Parathyroid adenoma (tissue), 2 donors: ENCODE results near the gene UVSSA.

Experiments used
- H2AFZ ChIP-seq: fragments of 300-600 bp; sonication (generic); one replicate; pipeline ENCODE4 v1.7.0; 2017; ENCODE audit warnings: antibody characterized with exemption, mild to moderate bottlenecking
- H3K27ac ChIP-seq: fragments of 300-600 bp; sonication (generic); one replicate; pipeline ENCODE4 v1.7.0; 2017
- H3K27me3 ChIP-seq: fragments of 300-600 bp; sonication (generic); one replicate; pipeline ENCODE4 v1.7.0; 2017; ENCODE audit warnings: low read length; ENCODE audit not compliant: control insufficient read depth, insufficient read depth
- H3K36me3 ChIP-seq: fragments of 300-600 bp; sonication (generic); one replicate; pipeline ENCODE4 v1.7.0; 2017; ENCODE audit warnings: low read length; ENCODE audit not compliant: control insufficient read depth, insufficient read depth
- H3K4me1 ChIP-seq: fragments of 300-600 bp; sonication (generic); one replicate; pipeline ENCODE4 v1.7.0; 2017; ENCODE audit warnings: control low read depth
- H3K4me2 ChIP-seq: fragments of 300-600 bp; sonication (generic); one replicate; pipeline ENCODE4 v1.7.0; 2017; ENCODE audit warnings: low read length
- H3K4me3 ChIP-seq: fragments of 300-600 bp; sonication (generic); one replicate; pipeline ENCODE4 v1.7.0; 2017; ENCODE audit warnings: low read depth, low read length
- H3K79me2 ChIP-seq: fragments of 300-600 bp; sonication (generic); one replicate; pipeline ENCODE4 v1.7.0; 2017; ENCODE audit warnings: control low read depth
- H3K9ac ChIP-seq: fragments of 300-600 bp; sonication (generic); one replicate; pipeline ENCODE4 v1.7.0; 2017; ENCODE audit warnings: mild to moderate bottlenecking
- H3K9me3 ChIP-seq: fragments of 300-600 bp; sonication (generic); one replicate; pipeline ENCODE4 v1.7.0; 2017; ENCODE audit warnings: low read length; ENCODE audit not compliant: control insufficient read depth
- TF ChIP-seq, protein P1 (sequence below): fragments of 300-600 bp; sonication (generic); IDR thresholded peaks from one replicate; pipeline ENCODE4 v1.7.0; 2017; ENCODE audit warnings: antibody characterized with exemption, mild to moderate bottlenecking
- donor health status: primary hyperparathyroidism.

UVSSA gene

DNA sequence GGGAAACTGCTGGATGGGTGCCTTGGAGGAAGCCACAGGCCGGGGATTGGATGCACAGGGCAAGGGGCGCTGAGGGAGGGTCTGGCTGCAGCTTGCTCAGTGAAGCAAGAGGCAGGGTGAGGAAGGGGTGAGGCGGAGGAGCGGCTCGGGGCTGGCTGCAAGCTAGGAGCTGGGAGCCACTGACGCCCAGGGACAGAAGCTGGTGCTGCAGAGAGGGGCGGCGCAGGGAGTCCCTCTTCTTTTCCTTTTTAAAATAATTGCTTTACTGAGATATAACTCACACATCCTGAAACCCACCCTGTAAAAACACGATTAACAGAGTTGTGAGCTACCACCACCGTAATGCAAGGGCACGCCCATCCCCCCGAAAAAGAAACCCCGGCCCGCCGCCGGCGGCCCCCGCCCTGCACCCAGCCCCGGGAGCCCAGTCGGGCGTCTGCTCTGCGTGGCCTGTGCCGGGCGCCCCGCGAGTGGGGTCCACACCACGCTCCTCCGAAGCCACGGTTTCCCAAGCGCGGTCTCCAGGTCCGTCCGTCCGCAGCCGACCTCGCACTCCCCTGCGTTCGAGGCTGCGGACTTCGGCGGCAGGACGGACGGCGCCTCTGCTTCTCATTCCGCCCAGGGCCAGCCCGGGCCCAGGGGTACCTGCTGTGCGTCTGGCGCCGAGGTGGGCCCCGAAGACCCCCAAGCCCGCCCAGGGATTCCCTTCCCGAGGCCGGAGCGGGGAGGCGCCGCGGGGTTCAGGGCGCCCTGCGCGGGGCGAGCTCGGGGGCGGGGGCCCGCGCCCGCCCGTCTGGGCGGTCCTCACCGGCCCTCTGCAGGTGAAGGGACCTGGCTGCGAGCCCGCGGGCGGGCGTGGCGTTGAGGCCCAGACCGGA lies 866 bp upstream of the UVSSA start:
- Histone ChIP-seq H3K4me2 (peak overlapping the region; percentile 80), H3K4me3 (peak overlapping the region; percentile 77), H2AFZ (peak overlapping the region; percentile 85), H3K27ac (peak overlapping the region; percentile 54), H3K9ac (peak overlapping the region; percentile 61), H3K4me1 (no peaks in the 10 kb centered on the region), H3K27me3 (no peaks in the 10 kb centered on the region), H3K36me3 (no peaks in the 10 kb centered on the region), H3K9me3 (no peaks in the 10 kb centered on the region), H3K79me2 (no peaks in the 10 kb centered on the region)
- TF ChIP-seq, protein P1, sequence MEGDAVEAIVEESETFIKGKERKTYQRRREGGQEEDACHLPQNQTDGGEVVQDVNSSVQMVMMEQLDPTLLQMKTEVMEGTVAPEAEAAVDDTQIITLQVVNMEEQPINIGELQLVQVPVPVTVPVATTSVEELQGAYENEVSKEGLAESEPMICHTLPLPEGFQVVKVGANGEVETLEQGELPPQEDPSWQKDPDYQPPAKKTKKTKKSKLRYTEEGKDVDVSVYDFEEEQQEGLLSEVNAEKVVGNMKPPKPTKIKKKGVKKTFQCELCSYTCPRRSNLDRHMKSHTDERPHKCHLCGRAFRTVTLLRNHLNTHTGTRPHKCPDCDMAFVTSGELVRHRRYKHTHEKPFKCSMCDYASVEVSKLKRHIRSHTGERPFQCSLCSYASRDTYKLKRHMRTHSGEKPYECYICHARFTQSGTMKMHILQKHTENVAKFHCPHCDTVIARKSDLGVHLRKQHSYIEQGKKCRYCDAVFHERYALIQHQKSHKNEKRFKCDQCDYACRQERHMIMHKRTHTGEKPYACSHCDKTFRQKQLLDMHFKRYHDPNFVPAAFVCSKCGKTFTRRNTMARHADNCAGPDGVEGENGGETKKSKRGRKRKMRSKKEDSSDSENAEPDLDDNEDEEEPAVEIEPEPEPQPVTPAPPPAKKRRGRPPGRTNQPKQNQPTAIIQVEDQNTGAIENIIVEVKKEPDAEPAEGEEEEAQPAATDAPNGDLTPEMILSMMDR = no peak

DNA sequence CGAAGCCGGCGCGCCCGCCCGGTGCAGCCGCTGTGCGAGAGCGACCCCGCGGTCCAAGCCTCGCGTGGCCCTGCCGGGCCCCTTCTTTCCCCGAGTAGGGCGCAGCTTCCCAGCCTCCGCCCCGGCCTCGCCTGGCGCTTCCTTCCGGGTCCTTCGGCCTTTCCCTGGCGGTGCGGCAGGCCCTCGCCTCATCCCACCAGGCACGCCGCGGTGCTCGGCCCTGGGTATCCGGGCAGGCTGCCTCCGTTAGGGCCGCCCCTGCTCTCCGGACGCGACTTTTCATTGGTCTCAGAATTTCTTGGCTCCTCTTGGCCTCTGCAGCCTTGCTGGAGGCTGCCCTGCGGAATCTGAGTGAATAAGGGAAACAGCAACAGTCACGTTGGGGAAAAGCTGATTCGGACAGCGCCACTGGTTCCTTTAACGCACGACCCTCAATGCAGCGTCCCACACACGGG lies 429 bp downstream of the UVSSA start:
- Histone ChIP-seq H3K4me2 (peak overlapping the region; percentile 93), H3K4me3 (peak overlapping the region; percentile 77), H3K36me3 (no peaks in the 10 kb centered on the region), H3K9ac (peak overlapping the region; percentile 28), H3K27ac (peak overlapping the region; percentile 85), H3K79me2 (no peaks in the 10 kb centered on the region), H3K27me3 (no peaks in the 10 kb centered on the region), H3K4me1 (no peaks in the 10 kb centered on the region), H2AFZ (peak overlapping the region; percentile 73), H3K9me3 (no peaks in the 10 kb centered on the region)
- TF ChIP-seq, protein P1 = no peak

DNA sequence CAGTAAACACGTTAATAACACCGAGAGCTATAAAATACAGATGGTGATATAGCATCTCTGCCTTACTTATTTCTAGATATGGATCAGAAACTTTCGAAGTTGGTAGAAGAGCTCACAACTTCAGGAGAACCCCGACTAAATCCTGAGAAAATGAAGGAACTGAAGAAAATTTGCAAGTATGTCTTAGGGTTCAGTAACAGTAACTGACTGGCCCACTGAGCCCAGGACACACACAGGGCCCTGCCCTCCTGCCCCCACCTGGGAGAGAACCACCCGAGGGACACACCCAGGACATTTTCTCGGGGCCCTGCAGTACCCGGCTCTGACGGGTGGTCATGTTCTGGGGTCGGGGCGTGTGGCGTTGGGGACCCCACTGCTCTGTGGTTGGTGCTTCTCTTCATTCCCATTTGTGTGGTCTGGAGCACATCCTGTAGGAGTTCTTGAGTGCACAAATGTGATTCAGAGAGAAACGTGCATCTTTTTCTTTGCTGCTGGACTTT lies 1.1 kb downstream of the UVSSA start:
- Histone ChIP-seq H3K36me3 (no peaks in the 10 kb centered on the region), H2AFZ (no peak overlapping the region), H3K79me2 (no peaks in the 10 kb centered on the region), H3K9ac (peak overlapping the region; percentile 28), H3K4me2 (peak overlapping the region; percentile 93), H3K27me3 (no peaks in the 10 kb centered on the region), H3K9me3 (no peaks in the 10 kb centered on the region), H3K27ac (peak overlapping the region; percentile 85), H3K4me1 (no peaks in the 10 kb centered on the region), H3K4me3 (peak overlapping the region; percentile 77)
- TF ChIP-seq, protein P1 = no peak

DNA sequence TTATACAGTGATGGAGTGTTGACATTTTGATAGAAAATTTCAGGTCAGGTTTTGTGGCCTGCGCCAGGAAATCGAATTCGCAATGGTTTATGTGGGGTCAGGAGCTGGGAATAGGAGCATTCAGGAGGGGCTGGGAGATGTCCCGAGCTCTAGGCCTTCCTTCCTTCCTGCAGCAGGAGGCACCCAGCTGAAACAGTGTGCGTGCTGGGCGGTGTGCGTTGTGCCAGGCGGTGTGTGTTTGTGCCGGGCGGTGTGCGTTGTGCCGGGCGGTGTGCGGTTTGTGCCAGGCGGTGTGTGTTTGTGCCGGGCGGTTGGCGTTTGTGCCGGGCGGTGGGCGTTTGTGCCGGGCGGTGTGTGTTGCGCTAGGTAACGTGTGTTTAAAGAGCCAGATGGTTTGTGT lies 1.7 kb downstream of the UVSSA start:
- TF ChIP-seq, protein P1 = no peak
- Histone ChIP-seq H3K27me3 (no peaks in the 10 kb centered on the region), H3K9me3 (no peaks in the 10 kb centered on the region), H2AFZ (no peak overlapping the region), H3K4me1 (no peaks in the 10 kb centered on the region), H3K4me2 (no peak overlapping the region), H3K27ac (no peak overlapping the region), H3K9ac (no peak overlapping the region), H3K4me3 (no peak overlapping the region), H3K79me2 (no peaks in the 10 kb centered on the region), H3K36me3 (no peaks in the 10 kb centered on the region)
